ENCODE data around the gene CNTLN.
"Not testable (repeated sequence)": the region's sequence is repeated elsewhere in the genome, so short reads cannot be mapped to it uniquely, and the experiment has no call there.

The CNTLN gene

DNA sequence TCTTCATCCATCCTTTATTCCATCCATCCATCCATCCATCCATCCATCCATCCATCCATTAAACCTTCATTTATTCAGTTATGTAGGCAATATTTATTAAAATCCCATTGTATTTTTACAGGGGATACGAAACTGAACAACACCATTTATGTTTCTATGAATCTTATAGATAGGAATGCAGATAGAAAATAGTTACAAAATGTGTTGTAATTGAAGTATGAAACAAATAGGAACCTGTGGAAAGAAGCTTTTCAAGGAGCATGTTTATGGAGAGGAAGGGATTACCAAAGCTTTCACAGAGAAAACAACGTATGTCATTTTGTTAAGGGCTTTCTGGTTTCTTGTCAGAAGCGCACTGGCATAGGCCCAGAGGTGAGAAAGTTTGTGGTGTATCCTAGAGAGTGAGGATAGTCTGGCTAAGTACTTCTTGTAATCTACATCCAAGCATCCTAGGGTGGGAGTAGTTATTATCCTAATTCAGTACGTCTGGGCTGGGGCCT, 184.0 kb downstream of the CNTLN start:
- no peak for DNase-seq (ENCODE audit: low spot score)

DNA sequence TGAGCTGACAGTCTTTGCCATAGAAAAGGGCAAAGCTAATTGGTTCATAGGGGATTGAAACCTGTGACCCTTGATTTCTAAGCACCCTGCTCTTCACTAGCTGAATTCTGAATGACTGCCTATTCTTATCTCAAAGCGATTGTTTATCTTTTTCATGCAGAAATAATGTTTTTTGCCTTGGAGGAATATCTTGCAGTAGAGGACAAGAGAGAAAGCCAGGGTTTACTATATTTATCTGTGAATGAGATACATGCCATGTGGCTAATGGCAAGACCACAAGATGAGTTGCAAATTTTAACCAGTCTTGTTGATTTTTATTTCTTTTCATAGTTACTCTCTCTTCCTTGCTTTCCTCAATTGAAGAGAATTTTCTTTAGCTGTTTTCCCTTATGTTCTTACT, 185.0 kb downstream of the CNTLN start:
- DNase-seq (ENCODE audit: low spot score), result no peak

DNA sequence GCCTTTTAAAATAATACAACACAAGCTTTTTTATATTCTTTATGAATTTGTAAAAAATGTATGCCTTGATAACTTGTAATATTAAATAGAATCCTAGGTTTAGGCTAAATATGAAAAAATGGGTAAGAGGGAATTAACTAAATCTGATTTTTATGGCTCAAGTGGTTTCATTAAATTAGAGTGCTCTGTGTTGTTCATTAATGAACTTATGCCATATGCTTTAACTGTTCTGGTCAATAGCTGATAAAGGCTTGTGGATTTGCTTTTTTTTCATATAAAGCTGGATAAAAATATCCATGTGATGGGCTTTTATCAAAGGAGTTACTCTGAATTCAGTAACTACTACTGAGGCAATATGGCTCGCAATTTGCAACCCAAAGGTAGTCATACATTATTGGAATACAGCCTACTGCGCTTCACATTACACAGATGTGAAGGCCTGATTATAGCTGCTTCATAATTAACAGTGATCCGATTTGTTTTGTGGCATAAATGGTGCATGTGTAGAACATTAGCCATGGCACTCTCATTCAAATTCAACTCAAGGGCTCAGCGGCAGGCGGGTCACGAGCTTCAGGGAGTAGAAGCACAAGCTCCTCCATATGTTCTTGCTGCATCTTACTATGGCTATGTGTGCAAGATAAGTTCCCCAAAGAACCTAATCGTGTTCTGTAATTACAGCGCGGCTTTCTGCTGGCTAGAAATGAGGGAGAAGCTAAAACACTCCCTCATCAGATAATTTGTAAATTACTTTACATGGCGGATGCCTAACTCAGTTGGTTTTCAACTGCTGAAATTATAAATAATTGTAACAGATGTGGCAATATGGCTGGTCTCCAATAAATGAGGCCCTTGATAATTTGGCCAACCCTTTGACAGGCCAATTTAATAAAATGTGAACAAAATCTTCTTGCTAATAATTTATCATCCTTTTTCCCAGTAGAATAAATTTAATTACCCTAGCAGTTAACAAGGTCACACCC, 188.3 kb downstream of the CNTLN start:
- no peak for DNase-seq (ENCODE audit: low spot score)

DNA sequence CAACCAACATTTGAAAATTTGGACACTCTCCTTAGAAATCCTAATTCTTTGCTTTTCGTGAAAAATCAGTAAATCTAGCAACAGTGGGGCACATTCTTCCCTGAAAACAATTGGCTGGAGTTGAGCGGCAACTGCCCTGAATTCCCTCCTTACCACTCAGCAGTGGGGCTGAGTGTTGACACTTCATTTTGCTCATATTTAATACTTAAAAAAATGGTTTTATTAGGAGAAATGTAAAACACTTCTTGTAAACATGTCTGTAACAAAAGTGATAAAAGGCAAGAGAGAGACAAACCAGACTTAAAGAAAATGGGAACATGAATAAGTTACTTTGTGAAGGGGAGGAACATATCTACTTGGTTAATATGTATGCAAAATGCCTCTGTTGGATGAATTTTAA, 193.5 kb downstream of the CNTLN start:
- no peak for DNase-seq (ENCODE audit: low spot score)

DNA sequence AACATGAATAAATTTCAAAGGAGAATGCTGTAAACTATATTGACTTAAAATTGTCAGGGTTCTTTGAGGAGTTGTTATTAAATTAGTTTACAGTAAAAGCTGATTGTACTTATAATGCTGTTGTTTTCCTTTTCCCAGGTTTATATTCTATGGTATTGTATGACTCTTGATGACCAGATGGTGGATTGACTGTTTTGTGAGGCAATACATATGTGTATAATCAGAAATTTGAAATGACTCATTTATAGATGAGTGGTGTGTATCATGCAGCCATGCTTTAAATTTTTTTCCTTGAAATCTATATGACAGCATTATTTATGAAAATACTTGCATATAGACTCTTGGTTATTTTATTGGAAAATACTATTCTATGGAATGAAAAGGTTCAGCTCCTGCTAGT, 195.3 kb downstream of the CNTLN start:
- no peak for DNase-seq (ENCODE audit: low spot score)

DNA sequence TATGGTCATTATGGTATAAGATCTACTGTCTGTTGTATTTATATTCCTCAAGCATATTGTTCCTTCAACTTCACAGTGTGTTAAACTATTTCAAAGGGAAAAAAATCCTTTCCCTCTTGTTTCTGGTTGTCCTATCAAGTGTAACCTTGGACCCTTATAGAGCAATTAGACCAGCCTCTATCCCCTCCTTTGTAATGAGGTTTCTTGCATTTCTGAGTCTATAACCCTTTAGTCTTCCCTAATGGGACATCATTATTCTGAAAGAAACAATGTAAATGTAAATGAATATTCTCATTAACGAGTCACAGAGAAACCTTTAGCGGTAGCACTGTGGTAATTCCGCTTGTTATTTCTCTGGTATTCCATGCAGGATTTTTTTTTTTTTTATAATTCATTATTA, 197.3 kb downstream of the CNTLN start:
- DNase-seq (ENCODE audit: low spot score), result no peak

DNA sequence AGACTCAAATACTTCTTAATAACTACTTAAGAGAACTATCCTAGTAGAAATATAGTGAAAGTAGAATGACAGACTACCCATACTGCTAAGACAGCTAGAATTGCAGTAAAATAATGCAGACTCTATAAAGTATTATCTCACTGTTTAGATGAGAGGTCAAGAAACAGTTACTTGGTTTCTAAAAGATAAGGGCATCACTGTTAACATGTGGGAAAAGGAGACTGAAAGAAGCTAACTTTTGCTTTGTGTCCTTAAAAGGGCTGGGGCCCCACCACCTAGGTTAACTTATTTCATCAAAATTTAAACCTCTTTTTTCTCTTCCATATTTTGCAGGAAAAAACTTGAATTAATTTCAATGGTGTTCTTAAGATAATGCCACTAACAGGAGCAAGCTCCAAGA, 204.3 kb downstream of the CNTLN start:
- no peak for DNase-seq (ENCODE audit: low spot score)

DNA sequence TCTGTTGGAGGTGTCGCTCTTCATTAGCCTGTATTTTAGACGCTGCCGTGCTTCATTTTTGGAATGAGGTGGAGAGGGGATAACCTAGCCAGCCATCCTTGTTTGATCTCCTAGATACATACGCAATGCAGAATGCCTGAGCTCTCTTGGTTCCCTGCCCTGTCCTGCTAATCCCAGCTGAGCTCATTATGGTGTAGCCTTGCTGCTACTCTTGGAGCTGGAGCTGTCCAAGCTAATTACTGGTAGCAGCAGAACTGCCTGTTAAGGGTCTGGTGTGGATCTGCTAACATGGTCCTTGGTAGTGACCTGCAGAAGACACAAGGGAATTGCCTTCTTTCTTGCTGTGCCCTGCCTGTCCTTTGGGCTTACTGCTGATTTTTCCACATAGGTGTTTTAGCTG, 207.9 kb downstream of the CNTLN start:
- no peak for DNase-seq (ENCODE audit: low spot score)

DNA sequence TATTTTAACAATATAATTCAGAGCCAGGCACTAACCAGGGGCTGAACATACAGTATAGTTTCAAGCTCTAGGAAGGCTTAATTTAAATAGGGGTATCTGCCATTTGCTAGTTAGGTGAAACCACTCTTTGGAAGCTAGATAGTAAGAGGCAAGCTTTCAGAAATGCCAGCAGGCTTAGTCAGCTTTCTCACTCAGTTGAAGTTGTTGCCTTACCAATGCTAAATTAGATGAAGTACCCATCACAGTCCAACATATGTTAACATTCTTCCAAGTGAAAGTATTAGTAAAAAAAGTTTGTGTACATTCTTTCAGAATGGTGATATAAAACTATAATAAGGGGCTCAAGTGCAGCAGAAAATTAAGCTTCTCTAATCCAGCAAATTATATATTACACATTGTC, 215.0 kb downstream of the CNTLN start:
- no peak for DNase-seq (ENCODE audit: low spot score)

DNA sequence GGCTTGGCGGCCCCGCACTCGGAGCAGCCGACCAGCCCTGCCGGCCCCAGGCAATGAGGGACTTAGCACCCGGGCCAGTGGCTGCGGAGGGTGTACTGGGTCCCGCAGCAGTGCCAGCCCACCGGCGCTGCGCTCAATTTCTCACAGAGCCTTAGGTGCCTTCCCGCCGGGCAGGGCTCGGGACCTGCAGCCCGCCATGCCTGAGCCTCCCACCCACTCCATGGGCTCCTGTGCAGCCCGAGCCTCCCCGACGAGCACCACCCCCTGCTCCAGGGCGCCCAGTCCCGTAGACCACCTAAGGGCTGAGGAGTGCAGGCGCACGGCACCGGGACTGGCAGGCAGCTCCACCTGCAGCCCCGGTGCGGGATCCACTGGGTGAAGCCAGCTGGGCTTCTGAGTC, 219.2 kb downstream of the CNTLN start:
- not testable (repeated sequence) for DNase-seq (ENCODE audit: low spot score)

DNA sequence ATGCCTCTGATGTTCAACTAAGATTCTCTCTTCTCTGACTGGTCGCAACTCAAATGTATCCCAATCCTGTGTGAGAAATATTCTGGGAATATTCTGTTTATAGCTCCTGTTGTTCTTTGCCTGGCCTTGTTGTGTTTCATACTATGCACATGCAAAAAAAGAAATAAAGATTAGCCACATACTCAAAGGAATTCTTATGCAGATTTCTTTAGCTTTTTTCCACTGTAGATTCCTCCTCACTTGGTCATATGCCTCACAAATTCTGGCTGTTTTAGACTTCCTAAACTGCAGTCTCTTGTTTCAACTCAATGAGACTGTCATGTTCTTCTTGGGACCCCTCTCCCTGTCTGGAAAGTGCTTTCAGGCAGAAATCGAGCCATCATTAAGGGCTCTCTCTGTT, 226.5 kb downstream of the CNTLN start:
- DNase-seq (ENCODE audit: low spot score), result no peak

DNA sequence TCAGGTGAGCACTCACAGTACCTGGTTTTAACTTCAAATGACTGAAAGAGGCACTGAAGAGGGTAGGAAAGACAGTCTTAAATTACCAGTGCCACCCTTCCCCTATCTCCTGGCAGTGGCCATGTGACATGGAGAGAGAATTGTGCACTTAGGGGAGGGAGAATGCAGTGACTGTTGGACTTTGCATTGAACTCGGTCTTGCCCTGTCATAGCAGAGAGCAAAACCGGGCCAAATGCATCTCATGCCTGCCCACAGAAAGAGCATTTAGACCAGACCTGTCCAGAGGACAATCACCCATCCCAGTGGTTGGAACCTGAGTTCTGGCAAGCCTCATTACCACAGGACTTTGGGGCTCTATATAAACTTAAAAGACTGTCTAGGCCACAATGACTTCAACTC, 232.2 kb downstream of the CNTLN start:
- DNase-seq (ENCODE audit: low spot score), result no peak

DNA sequence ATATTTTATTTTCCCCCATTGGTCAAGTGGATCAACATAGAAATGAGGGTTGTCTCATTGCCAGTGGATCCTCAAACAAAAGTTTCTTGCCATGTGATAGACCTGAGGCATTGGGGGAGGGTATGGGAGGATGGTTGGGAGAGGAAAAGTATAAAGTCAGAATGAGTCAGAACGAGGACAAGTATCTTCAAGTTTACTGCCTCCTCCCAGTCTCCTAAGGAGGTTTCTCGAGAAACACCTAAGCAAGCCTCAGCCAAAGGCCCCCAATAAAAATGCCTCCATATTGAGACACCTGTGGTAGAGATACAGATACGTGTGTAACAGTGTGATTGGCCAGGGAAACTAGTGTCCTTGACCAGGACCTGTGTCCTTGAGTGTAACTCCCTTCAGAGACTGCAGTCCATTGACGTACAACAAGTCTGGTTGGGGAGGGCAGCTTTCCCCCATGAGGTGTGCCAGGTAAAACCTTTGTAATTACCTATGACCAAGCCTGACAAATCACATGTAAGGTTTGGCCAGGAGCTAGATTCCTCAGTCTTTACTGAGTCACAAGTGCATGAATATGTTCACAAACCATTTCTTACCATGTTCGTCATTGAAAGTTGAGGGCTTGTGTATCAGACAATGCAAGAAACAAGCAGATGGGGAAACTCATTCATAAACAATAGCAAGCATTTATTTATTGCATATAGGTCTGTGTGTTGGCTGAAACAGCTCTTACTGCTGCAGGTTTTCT, 245.5 kb downstream of the CNTLN start:
- DNase-seq (ENCODE audit: low spot score), result no peak

DNA sequence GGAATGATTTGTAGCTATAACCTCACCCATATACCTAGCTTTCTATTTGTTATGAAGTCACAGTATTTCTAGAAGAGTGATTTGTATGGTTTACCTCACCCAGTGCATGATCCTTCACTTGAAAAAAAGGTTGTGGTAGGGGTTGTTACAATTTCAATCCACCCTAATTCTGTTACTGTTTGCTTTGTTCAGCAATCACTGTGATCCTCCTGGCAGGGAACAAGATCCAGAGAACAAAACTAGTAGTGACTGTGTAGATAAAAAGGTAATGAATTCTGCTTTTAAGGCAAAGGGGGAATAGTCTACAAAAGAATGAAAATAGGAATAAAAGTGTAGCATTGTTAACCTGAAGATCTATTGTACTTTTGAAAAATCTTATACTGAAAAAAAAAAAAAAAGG, 252.7 kb downstream of the CNTLN start:
- DNase-seq (ENCODE audit: low spot score), result no peak

DNA sequence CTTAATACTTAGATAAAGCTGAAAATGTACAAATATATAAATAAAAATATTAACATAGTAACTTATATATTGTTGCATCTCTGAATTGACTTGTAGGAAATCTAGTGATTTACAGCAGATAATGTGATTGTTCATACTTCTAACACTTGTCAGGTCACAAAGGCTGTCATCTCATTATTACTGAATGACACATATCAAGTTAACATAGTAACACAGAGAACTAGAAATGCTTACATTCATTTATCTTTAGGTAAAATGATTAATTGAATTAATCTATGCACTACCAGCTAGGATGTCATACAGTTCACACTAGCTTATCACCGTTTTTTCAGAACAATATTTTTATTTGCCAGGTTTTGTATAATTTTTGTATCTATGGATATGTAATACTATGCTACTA, 254.2 kb downstream of the CNTLN start:
- no peak for DNase-seq (ENCODE audit: low spot score)

DNA sequence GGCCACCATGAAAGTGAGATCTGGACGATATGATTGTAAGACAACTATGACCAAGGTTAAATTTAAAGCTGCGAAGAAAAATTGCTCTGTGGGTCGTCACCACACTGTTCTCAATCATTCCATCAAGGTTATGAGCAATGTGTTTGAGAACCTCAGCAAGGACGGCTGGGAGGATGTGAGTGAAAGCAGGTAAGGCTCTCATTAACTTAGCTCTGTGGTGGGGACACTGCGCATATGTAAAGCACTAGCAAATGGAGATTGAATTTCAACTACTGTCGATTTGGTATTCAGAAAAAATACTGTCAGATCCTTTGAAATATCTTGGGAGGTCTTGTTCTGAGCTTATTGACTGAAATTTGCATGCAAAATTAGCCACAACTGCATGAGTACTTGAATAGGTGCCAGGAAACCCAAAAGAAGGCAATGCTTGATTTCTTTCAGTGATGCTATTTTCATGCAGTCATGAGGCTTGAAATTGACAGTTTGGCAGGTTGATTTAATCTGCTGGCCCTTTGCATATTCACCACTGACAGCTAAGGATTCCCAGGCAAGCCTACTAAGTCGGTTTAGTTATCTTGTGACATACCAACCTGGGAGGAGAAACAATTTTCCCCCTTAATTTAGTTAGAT, 260.2 kb downstream of the CNTLN start:
- DNase-seq (ENCODE audit: low spot score), result no peak

DNA sequence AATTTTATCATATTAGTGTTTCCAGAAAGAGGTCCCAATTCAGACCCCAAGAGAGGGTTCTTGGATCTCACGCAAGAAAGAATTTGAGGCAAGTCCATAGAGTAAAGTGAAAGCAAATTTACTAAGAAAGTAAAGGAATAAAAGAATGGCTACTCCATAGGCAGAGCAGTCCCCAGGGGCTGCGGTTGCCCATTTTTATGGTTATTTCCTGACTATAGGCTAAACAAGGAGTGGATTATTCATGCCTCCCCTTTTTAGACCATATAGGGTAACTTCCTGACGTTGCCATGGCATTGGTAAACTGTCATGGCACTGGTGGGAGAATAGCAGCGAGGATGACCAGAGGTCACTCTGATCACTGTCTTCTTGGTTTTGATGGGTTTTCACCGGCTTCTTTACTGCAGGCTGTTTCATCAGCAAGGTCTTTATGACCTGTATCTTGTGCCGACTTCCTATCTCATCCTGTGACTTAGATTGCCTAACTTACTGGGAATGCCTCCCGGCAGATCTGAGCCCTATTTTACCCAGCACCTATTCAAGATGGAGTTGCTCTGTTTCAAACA, 262.4 kb downstream of the CNTLN start:
- DNase-seq (ENCODE audit: low spot score), result not testable (repeated sequence)

DNA sequence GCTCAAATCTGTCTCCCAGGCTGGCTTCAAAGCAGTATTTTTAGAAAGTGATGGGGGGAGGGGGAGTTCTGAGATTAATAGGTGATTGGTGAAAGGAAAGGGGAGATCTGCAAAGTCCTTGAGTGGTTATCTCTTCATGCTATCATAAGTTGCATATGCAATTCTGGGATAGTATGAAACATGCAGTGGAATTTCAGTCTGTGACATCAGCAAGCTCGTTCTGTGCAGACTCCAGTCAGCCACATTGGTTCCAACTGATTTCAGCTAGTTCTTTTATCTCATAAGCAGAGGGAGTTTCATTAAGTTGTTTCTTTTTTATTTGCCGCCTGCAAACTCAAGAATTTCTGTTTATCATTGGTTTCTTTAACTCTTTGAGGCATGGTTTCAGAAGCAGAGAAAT, 263.5 kb downstream of the CNTLN start:
- DNase-seq (ENCODE audit: low spot score), result no peak

DNA sequence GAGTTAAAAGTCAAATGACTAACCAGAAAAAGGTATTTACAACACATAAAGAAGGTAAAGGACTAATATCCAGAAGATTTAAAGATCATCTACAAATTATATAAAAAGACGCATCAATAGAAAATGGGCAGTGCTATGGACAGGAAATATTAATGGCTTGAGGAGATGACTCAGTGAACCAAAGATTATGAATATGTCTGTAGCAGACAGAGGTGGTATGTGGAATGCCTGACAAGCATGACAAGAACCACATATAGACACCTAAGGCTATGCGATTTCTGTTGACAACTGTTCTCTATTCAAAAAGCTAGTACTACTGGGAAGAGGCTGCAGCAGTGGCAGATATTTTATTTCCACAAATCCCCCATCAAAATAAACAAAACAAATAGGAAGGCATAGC, 267.0 kb downstream of the CNTLN start:
- no peak for DNase-seq (ENCODE audit: low spot score)

DNA sequence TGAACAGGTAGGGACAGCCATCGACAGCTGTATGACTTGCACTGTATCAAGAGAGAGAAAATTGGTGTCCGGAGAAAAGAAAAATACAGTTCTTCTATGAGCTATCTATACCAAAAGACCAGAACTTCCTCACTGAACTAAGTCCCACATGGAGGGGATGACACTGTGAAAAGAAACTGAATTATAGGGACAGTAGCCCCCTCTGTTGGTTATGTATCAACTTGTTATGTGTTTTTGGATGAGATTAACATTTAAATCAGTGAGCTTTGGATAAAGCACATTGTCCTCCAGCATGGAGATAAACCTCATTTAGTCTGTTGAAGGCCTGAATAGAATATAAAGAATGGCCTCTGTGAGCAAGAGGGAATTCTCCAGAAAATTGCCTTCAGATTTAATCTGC, 267.5 kb downstream of the CNTLN start:
- DNase-seq (ENCODE audit: low spot score), result no peak

DNA sequence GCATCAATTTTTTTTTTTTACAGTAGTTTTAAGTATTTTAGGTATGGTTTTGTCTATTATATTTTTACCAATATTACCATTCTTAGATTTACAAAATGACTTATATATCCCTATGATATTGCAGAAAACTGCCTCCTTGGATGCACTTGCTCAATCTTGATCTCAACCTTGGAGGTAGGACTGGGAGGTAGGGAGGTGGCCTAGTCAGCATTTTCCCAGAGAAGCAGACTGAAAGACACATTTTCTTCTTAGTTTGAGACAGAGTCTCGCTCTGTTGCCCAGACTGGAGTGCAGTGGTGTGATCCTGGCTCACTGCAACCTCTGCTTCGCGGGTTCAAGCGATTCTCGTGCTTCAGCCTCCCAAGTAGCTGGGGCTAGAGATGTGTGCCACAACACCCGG, 268.7 kb downstream of the CNTLN start:
- DNase-seq (ENCODE audit: low spot score), result no peak

DNA sequence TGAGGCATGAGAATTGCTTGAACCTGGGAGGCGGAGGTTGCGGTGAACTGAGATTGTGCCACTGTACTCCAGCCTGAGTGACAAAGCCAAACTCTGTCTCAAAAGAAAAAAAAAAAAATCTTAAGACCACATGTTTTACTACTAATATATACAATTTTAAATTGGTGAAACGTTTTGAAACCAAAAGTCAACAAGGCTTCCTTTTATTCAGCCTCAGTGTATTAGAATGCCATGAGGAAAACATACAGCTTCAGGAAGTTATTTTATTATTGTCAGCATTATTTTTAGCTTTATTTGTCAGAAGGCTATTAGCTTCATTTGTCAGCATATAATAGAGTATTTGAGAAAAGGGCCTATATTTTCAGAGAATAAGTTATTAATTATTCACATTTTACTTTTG, 280.1 kb downstream of the CNTLN start:
- DNase-seq (ENCODE audit: low spot score), result no peak

Measured in pons (tissue), 1 donor.